Ovary (tissue), 3 donors: ENCODE data around the gene ZNF672.
"Not testable (repeated sequence)": the region's sequence is repeated elsewhere in the genome, so short reads cannot be mapped to it uniquely, and the experiment has no call there.

Source experiments
- POLR2A ChIP-seq: fragments of 450-650 bp; IDR thresholded peaks from one replicate; pipeline ENCODE4 v1.6.1; 2017; ENCODE audit warnings: antibody characterized with exemption, mild to moderate bottlenecking, moderate library complexity
- TF ChIP-seq, protein P1 (sequence below), 3 donors: fragments of 450-650 bp in 2 of 3; fragments of 200-600 bp in 1 of 3; IDR thresholded peaks; one replicate each; pipeline versions ENCODE4 v1.5.1 to v1.8.0; 2016 to 2022; ENCODE audit warnings: antibody characterized with exemption in 3 of 3, mild to moderate bottlenecking in 1 of 3
- donor health status: DM: no; HTN: no; CAD: no.

DNA sequence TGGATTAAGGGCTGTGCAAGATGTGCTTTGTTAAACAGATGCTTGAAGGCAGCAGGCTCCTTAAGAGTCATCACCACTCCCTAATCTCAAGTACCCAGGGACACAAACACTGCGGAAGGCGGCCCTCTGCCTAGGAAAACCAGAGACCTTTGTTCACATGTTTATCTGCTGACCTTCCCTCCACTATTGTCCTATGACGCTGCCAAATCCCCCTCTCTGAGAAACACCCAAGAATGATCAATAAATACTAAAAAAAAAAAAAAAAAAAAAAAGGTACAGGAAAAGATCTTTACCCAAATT is 7.4 kb upstream of the ZNF672 start:
- TF ChIP-seq, protein P1, sequence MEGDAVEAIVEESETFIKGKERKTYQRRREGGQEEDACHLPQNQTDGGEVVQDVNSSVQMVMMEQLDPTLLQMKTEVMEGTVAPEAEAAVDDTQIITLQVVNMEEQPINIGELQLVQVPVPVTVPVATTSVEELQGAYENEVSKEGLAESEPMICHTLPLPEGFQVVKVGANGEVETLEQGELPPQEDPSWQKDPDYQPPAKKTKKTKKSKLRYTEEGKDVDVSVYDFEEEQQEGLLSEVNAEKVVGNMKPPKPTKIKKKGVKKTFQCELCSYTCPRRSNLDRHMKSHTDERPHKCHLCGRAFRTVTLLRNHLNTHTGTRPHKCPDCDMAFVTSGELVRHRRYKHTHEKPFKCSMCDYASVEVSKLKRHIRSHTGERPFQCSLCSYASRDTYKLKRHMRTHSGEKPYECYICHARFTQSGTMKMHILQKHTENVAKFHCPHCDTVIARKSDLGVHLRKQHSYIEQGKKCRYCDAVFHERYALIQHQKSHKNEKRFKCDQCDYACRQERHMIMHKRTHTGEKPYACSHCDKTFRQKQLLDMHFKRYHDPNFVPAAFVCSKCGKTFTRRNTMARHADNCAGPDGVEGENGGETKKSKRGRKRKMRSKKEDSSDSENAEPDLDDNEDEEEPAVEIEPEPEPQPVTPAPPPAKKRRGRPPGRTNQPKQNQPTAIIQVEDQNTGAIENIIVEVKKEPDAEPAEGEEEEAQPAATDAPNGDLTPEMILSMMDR (IDR thresholded peaks at IDR 0.05), result not testable (repeated sequence)
- not testable (repeated sequence) for TF ChIP-seq POLR2A
